AG10803 (cell line): Measurements from ENCODE around the gene HFE.

ENCODE experiments used
- DNase-seq: peaks from one replicate; pipeline ENCODE4 v3.0.0; 2010; ENCODE audit warnings: low read depth
- H3K4me3 ChIP-seq: 2 replicates; pipeline ENCODE4 v1.5.1; 2011; ENCODE audit warnings: mild to moderate bottlenecking, low read length, control low read depth
- TF ChIP-seq, protein P1 (sequence below): conservative IDR thresholded peaks from 2 replicates; pipeline ENCODE4 v1.5.1; 2011; ENCODE audit warnings: mild to moderate bottlenecking, low read length, control low read depth, inconsistent platforms

Gene HFE

GRCh38 chr6:26122793-26123674, 35.8 kb downstream of the HFE start:
- TF ChIP-seq, protein P1, sequence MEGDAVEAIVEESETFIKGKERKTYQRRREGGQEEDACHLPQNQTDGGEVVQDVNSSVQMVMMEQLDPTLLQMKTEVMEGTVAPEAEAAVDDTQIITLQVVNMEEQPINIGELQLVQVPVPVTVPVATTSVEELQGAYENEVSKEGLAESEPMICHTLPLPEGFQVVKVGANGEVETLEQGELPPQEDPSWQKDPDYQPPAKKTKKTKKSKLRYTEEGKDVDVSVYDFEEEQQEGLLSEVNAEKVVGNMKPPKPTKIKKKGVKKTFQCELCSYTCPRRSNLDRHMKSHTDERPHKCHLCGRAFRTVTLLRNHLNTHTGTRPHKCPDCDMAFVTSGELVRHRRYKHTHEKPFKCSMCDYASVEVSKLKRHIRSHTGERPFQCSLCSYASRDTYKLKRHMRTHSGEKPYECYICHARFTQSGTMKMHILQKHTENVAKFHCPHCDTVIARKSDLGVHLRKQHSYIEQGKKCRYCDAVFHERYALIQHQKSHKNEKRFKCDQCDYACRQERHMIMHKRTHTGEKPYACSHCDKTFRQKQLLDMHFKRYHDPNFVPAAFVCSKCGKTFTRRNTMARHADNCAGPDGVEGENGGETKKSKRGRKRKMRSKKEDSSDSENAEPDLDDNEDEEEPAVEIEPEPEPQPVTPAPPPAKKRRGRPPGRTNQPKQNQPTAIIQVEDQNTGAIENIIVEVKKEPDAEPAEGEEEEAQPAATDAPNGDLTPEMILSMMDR = 0 out of 2 replicates have a peak, but pooled peaks have one; percentile 3
- peak; percentile 99 for DNase-seq
- H3K4me3 ChIP-seq = peak overlapping the region; percentile 93

DNA sequence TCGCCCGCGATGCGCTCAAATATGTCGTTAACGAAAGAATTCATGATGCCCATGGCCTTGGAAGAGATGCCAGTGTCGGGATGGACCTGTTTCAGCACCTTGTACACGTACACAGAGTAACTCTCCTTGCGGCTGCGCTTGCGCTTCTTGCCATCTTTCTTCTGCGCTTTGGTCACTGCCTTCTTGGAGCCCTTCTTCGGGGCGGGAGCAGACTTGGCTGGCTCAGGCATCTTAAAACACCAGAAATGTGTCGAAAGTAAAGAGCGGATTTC, 36.4 kb downstream of the HFE start:
- H3K4me3 ChIP-seq = peak overlapping the region; percentile 93
- no peak for DNase-seq
- TF ChIP-seq, protein P1 = no peak

- peak; percentile 100 for DNase-seq
- peak overlapping the region; percentile 93 for H3K4me3 ChIP-seq
- TF ChIP-seq, protein P1 = no peak
Observed at GRCh38 chr6:26123947-26124780, 36.9 kb downstream of the HFE start.

DNA sequence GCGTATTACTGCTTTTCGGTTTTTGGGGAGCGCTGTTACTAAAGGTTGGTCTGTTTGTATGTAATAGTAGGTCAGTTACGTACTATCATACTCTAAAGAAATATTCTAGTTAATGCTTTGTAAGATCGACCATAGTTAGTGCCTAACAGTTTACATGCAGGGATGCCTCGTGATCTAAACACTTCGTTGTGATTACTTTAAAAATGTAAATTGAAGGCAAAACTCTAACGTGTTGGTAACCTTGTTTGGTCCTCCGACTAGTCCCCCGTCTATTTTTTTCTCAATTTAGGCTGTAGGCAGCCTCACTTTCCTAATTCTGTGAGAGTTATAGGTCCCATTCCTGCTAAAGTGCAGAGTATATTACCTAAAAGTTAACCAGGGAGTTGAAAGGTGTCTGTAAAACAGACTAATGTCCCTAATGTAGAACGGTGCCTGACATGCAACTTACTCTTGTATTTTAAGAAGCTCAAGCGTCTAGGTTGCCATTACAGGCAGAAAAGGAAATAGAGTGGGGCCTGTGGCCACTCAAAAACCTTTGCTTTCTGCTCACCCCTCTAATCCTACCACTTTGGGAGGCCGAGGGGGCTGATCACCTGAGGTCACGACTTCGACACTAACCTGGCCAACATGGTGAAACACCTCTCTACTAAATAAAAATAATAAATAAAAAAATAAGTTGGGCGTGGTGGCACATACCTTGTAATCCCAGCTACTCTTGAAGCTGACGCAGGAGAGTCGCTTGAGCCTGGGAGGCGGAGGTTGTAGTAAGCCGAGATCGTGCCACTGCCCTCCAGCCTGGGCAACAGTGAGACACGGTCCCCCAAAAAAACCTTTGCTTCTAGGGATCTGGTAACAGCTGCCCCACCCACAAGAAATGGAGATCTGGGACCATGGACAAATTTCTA, 37.8 kb downstream of the HFE start:
- H3K4me3 ChIP-seq = peak overlapping the region; percentile 93
- TF ChIP-seq, protein P1 = no peak
- no peak for DNase-seq

DNA sequence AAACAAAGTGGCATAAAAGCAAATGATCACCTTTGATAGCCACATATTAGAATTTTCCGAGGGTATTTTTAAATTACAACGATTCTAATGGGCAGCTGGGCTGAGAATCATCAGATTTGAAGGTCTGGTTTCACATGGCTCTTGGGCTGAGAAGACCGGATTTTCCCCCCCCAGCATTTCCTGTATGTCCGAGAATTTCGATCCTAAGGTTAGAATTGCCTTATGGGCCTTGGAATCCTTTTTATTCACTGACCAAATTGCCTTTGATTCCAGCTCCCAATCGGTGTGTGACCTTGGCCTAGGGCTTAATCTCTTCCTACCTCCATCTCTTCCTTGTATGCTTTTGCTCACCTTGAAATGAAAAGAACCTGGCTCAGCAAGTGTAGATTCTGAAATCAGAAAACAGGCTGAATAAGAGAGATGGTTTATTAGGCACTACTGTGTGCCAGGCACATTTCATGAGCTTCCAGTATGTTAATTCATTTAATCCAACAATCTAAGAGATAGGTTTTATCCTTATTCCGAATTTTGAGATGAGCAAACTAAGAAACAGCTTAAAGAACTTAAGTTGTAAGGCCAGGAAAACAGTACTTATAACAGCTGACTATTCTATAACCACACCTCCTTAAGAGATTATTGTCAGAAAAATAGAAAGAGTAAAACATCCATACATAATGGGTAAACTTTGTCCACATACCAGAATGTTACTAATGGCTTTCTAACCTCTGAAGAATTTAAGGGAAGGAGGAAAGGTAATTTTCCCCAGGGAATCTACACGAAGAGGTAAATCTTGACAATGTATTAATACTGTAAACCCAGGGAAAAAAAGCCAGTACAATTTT, 39.4 kb downstream of the HFE start:
- TF ChIP-seq, protein P1 = no peak
- no peak for DNase-seq
- H3K4me3 ChIP-seq = peak overlapping the region; percentile 93
